Stimulated activated CD4-positive, alpha-beta T cell treated with anti-CD3 and anti-CD28 coated beads, Interleukin-12 subunit alpha, Interleukin-12 subunit beta, amount 100 ng/mL, for 48 hours (primary cell): ENCODE results near the gene GEMIN7.
"Not testable (repeated sequence)": the region's sequence is repeated elsewhere in the genome, so short reads cannot be mapped to it uniquely, and the experiment has no call there.

ENCODE experiments used
- DNase-seq, 3 donors: peaks; one replicate each; pipeline ENCODE4 v3.0.0-alpha.2; 2020; ENCODE audit warnings: low read depth in 2 of 3, low spot score in 1 of 3

Gene GEMIN7

DNA sequence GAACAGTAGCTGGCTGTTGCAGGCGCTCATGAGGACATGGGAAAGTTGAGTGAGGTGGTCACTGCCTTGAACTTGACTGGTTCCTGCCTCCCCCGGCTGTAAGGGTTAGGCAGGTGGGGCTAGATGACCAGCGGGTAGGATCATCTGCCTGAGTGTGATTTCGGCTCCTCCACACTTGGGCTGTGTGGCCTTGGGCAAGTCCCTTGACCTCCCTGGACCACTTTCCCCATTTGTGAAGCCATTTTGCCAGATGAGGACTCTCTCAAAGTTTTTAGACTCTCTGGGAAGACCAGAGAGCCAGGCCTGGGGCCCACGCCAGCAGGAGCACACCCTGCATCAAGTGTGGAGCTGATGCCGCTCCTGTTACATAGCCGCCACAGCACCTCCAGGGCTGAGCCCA is 23.4 kb downstream of the GEMIN7 start:
- DNase-seq = no peak

DNA sequence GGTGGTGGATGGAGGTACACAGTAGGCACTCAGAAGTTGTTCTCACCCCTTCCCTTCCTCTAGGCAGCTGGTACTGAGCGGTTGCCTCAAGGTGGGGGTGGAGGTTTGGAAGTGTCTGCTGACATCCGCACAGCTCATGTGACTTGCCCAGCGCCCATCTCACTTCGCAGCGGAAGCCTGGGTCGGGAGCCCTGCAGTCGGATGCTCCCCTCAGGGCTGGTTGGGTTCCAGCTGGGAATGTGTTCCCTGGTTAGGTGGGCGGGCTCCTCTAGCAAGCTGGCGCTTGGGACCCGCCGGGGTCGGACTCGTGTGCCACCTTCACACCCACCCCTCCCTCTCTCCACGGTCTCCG is 24.1 kb downstream of the GEMIN7 start:
- no peak for DNase-seq

DNA sequence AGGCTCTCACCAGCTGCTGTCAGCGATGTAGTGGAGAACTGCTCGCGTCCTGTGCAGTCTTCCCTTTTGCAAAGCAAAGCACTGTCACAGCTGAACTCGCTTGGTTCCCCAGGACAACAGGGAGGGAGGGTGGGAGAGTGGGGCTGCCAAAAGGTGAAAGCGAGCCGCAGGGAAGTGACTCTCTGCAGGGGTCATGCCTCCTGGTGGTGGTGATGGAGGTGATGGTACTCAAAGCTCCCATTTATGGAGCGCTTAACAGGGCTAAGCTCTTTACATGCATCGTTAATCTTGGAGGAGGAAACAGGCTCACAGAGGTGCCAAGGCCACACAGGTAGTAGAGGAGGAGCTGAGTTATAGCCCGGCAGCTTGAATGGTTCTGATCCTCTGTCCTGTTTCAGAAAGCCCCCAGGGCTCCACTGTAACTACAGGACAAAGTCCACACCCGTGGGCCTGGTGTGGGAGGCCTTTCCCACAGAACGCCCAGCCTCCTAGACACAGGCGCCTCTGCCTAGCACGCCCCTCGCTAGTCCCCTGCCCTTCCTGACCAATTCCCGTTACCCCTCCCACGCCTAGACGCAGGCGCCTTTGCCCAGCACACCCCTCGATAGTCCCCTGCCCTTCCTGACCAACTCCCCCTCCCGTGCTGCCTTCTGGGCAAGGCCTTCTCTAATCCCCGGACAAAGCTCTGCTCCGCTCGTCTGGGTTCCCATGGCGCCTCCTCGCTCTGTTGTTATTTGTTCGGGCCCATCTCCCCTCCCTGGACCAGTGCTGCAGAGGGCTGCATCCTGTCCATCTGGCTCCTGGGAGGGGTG is 24.7 kb downstream of the GEMIN7 start:
- DNase-seq = no peak

DNA sequence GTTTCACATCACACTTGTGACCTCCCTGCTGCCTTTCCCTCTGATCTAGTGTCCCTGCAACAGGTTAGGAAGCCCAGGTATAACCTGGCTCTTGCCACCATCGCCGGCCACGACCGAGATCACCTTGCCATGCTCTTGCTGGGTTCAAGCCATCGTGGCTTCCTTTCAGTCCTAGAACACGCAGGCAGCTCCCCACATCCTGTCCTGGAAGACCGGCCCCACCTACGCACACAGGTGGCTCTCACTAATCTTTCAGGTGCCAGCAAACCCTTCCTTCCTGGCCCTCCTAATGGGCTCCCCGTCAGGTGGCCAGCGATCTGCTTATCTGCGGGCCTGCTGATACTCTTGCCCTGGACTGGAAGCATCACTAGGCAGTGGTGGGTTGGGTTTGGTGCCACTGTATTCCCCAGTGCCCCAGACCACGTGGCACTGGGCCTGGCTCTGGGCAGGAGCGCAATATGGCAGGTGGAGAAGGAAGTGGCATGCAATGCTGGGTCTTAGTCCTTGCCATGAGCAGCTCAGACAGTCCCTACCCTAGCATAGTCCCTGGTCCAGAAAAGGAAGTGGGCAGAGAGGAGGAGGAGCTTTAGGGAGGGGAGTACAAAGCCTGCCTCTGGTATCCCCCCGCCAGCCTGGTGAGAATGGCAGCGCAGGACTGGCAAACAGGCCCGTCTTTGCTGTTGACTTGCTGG is 25.7 kb downstream of the GEMIN7 start:
- DNase-seq = no peak

DNA sequence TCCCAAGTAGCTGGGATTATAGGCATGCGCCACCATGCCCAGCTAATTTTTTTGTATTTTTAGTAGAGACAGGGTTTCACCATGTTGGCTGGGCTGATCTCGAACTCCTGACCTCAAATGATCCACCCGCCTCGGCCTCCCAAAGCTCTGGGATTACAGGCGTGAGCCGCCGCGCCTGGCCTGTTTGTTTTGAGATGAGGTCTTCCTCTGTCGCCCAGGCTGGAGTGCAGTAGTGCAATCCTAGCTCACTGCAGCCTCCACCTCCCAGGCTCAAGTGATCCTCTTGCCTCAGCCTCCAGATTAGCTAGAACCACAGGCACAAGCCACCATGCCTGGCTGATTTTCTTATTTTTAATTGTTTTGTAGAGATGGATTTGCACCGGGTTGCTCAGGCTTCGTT is 27.3 kb downstream of the GEMIN7 start:
- not testable (repeated sequence) for DNase-seq

DNA sequence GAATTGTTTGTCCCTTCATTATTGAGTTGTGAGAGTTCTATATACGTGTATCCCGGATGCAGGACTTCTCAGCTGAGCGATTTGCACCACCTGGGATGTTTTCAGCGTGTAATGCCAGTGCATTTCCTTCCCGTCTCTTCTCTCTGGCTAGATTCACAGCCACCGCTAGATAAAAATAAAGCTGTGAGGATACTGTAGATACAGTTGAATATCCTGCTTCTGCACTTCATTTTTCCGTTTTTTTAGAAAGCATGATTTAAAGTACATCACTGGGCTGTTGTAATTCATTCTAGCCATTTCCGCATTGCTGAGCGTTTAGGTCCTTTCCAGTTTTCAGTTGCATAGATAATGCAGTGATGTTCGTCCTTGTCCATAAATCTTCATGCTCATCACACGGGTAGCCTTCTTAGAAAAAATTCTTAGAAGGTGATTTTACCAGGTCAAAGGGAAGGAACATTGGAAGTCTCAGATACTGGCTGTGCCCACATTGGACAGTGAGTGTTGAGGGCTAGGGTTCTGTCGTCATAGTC is 28.6 kb downstream of the GEMIN7 start:
- no peak for DNase-seq

DNA sequence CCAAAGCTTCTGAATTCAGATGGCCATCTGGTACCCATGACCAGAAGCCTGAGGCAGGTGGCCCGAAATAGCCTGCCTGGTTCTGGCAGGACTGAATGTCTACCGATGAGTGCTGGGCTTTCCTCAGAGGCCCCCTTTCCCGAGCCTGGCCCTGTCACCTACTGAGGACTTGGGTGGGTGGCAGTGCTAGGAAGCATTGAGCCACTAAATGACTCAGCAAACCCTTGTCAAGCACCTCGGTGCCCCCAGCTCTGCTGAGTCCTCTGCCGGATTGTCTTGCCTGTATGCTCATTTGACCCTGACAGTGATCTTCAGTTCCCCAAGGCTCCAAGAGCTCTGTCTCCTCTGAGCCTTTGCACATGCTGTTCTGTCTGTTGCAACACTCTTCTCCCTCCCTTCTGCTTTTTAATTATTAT is 31.8 kb downstream of the GEMIN7 start:
- no peak for DNase-seq

DNA sequence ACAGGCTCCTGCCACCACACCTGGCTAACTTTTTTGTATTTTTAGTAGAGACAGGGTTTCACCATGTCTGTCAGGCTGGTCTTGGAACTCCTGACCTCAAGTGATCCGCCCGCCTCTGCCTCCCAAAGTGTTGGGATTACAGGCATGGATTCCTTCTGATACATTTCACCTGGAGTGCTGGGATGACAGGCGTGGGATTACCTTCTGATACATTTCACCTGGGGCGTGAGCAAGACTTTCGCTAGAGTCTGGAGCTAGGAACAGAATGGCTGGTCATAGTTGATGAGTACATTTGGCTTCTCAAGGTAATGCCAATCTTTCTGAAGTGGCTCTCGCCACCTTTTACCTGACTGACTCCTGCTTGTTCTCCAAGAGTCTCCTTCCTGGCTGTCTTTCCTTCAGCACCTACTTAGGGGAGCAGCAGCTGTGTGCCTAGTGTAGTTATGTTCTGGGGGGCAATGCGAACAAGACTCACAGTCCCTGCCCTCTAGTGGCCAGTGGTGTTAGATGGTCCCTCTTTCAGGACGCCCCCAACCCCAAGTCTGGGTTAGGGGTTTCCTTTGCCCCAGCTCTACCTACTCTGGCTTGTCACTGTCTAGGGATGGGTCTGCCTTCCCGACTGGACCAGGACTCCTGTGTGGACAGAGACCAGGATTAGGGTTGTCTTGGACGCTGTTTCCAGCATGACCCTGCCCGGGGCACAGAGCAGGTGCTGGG is 33.2 kb downstream of the GEMIN7 start:
- no peak for DNase-seq

DNA sequence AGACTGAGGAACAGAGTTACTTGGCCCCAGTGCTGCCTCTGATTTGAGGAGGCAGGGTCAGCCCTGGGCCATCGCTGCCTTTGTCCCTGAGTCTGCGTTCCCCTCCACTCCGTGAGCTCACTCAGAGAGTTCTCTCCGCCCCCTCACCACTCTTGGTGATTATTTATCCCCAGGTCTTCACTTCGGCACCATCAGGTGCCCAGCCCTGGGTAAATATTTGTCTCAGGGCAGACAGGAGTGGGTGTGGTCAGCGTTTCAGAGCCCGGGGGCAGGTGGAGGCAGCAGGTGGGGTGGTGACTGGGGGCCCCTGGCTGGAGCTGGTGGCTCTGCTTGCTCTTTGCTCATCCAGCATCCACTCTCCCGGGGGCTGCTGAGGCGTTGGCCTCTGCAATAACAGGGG is 34.6 kb downstream of the GEMIN7 start:
- no peak for DNase-seq

DNA sequence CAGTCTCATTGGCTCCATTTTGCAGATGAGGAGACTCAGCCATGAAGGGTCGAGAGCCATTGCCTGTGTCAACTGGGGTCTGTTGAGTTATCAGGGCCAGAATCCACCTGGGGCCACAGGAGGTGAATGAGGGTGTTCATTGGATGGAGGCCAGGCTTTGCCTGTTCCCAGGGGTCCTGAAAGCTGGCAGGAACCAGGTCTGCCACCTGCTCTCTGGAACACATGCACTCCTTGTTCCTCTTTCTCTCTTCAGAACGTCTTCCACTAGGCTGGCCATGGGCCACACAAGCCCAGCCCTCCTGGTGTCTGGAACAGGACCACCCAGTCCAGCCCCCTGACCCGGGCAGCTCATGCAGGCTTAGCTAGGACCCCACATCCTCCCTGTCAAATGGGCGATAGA is 35.1 kb downstream of the GEMIN7 start:
- DNase-seq = no peak

DNA sequence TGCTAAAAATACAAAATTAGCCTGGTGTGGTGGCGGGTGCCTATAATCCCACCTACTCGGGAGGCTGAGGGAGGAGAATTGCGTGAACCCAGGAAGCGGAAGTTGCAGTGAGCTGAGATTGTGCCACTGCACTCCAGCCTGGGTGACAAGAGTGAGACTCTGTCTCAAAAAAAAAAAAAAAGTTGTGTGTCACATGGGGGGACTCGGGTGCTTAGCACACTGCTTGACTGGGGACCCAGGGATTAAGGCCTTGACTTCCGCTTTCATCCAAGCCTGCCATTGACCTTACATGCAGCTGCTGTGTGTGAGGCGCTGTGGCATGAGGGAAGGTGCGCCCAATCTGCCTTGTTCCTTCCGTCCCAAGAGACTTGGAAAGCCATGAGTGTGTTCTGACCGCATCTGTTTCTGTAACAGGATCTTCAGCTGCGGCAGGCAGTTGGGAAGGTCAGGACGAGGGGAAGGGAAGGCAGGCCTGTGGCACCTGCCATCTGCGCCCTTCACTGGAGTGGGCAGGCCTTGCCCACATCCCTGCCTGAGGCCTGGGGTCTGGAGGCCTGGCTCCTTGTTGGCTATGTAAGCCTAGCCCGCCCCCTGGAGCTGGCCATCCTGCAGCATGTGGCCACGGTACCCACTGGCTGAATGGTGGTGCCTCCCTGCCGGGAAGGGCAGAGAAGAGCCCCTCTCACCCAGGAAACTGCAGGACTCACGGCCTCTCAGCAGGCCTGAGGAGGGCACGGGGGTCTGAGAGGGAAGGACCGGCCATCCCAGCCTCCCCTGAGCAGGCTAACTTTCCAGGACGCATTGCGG is 37.0 kb downstream of the GEMIN7 start:
- DNase-seq = no peak

DNA sequence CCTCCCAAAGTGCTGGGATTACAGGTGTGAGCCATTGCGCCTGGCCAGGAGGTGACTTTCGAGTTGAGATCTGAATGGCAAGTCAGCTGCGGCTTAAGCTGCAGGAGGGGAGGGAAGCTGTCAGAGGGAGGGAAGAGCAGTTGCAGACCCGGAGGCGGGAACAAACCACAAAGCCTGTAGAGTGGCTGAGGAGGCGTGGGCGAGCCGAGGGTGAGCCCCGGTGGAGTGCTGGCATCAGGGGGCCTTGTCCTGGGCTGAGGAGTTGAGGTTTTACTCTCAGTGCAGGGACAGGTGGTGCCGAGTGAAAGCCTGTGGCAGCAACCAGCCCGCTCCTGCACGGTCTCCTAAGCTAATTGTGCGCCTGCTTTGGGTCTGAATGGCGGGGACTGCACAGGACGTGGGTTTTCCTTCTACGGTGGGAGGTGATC is 38.1 kb downstream of the GEMIN7 start:
- peak; percentile 45 to 58 (median 52) for DNase-seq

DNA sequence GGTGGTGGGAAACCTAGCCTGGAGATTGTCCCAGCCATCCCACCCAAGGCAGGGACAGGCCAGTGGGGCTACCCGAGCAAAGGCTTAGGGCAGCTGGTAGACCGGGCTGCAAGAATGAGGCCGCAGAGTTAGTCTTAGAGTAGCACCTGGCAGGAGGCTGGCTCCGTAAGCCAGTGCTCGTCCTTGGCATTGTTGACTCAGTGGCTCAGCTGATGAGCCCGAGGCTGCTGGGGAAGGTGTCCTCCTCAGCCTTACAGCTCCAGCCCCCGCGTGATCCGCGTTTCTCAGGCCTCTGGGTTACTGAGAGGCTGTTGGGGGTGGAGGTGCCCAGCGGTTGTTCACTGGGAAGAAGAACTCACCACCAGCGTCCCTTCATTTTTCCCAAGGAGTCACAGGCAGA is 38.6 kb downstream of the GEMIN7 start:
- DNase-seq = no peak

DNA sequence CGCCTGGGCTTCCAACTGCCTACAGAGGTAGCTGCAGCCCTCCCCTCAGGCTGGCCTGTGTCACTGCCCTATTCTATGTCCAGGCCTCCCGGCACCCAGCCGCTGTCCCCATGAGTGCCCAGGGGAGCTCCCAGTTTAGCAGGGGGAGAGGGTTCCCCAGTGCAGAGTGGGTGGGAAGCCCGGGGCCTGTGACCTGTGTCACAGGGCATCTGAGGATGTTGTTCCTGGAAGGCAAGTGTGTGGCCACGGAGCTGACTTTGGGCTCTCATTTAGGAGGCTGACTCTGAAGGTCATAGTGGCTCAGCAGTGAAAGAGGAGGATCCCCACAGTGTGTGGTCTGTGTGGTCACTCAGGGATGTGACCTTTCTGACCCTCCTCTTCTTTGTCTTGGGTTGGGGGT is 39.0 kb downstream of the GEMIN7 start:
- DNase-seq = no peak

DNA sequence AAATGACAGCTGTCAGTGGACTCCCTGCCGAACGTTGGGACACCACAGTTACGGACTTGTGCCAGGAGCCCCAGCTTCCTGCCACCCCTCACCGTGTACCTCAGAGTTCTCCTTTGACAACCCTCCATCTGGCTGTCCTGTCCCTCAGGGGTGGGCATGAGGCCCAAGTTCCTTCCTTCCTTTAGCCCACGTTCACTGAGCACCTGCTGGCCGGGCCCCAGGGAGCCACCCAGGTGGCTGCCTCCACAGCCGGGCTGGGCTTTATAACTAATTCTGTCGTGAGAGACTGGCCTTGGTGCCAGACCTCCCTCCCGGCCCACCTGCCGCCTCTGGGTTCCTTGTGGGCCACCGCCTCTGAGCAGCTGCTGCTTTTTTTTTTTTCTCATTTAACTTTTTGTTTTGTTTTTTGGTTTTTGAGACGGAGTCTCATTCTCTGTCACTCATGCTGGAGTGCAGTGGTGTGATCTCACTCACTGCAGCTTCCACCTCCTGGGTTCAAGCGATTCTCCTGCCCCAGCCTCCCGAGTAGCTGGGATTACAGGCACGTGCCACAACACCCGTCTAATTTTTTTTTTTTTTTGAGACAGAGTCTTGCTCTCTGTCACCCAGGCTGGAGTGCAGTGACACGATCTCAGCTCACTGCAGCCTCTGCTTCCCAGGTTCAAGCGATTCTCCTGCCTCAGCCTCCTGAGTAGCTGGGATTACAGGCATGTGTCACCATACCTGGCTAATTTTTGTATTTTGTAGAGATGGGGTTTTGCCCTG is 39.7 kb downstream of the GEMIN7 start:
- not testable (repeated sequence) for DNase-seq

DNA sequence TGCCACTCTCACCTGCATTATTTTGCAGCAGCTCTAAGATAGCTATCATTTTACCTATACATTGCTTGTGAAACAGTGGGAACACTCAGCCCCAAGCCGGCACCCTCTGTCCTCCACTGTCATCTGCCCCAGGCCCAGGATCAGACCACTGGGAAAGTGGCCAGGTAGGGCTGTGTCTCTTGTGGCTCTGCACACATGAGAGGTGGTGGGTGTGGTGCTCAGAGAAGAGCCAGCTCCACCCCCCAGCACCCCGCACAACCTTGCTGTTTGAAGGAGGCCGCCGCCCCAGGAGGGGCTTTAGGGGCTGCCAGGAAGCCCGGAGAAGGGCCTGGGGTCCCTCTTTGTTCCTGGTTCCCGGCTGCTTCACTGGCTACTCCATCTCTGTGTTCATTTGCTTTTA is 40.5 kb downstream of the GEMIN7 start:
- no peak for DNase-seq

DNA sequence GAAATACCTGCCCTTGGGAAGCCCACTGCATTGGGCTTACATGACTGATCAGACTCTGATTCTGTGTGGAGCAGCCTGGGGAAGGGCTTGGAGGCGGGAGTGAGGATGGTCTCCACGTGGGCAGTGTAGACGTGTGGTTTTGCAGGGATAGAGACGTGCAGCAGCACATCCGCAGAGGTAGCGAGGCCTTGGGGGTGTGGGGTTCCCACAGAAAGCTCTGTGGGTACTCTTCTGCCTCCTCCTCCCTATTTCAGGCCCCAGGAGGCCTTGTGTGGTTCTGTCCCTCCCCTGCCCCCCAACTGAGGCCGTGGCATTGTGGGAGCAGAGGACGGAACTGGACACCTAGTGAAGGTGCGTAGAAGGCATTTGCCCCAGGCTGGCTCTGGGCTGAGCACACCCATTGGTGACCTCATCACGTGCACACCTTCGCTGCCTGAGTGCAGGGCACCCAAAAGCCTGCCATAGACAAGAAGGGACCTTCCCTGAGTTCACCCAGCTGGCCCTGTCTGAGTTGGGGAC is 42.8 kb downstream of the GEMIN7 start:
- no peak for DNase-seq

DNA sequence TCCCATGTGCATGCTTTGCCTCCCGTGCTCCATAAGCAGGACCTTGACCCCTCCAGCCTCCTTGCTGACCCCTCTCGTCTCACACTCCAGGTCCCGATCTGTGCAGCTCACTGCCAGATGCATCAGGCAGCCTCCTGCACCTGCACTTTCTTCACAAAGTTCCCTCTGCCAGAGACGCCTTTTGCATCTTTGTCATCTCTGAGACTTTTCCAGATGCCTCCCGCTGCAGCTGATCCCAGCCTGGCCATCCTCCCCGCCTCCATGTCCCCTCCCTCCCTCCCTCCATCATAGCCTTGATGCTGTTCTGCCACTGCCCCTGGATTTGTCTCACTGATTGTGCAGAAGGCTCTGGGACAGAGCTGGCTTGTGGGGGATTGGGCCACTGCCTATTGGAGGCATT is 43.8 kb downstream of the GEMIN7 start:
- no peak for DNase-seq

DNA sequence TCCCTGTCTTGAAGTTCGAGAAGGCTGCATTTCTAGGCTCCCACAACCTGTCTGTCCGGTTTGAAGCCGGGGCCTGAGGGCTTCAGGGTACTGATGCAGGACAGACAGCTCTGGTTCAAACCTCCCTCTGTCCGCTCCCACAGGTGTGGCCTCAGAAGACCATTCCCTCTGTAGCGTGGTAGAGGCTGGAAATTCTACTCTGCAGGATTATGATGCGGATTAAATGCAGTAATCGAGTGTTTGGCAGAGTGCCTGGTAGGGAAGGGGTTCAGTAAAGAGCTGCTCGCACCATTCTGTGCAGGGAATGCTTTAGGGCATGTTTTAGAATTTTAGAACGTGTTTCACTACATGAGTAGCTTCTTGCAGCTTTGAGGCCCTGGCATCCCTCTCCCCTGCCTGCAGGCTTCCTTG is 44.4 kb downstream of the GEMIN7 start:
- DNase-seq = no peak

DNA sequence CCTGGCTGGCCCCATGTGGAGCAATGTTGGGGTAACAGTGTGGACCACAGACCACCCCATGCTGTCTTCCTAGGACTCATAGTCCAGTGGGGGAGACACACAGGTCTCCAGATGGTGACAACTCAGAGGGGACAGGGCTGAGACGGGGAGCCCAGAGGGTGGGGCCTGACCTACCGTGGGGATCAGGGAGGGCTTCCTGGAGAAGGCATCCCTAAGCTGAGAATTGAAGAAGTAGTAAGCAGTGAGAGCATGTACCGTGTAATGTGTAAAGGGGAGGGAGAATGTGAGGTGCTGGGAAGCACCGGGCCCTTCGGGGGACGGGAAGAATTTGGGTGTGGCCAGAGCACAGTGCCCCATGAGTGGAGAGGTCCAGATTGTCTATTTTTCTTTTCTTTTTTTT is 45.0 kb downstream of the GEMIN7 start:
- no peak for DNase-seq
